IMR-90 (cell line): Measurements from ENCODE around the gene GPR153. TPM values are rescaled to one million over a fixed set of nuclear protein-coding genes. Genes with fewer than 3 reads are reported as not detected.

ENCODE experiments used
- ATAC-seq: fragments of 200-7000 bp; cut with Tn5 transposase; 2 replicates; pipeline ENCODE4 v1.9.1; 2020; ENCODE audit warnings: low read depth, mild to moderate bottlenecking, moderate library complexity
- BruUV-seq: library from RNA; stranded (reverse); fragments of 400-500 nt; replicated peaks from 2 replicates; lab custom pipeline; 2021; lab: Mats Ljungman, UMichigan
- CTCF ChIA-PET: fragments of 300-600 bp; formaldehyde crosslinking; extraction: SDS; loops from one replicate; lab custom pipeline; 2021; ENCODE audit warnings: antibody characterized with exemption; lab: Yijun Ruan, JAX
- POLR2A ChIA-PET: fragments of 300-600 bp; sonication (Branson Sonifier 250); formaldehyde crosslinking; loops from one replicate; lab custom pipeline; 2022; ENCODE audit warnings: antibody characterized with exemption; ENCODE audit not compliant: unreplicated experiment; lab: Charles Lee
- DNase-seq: peaks from one replicate; pipeline ENCODE4 v3.0.0; 2013
- H2AFZ ChIP-seq: replicated peaks from 2 replicates; pipeline ENCODE3; 2013; ENCODE audit warnings: low read length, mild to moderate bottlenecking; ENCODE audit not compliant: poor library complexity
- H2AK5ac ChIP-seq: 2 replicates; pipeline ENCODE4 v1.6.1; 2013; ENCODE audit warnings: low read depth, low read length, inconsistent platforms
- H2AK9ac ChIP-seq: replicated peaks from 2 replicates; pipeline ENCODE3; 2013; ENCODE audit warnings: mild to moderate bottlenecking, low read depth, low read length, moderate library complexity; ENCODE audit not compliant: poor library complexity
- H2BK120ac ChIP-seq: 2 replicates; pipeline ENCODE4 v1.6.1; 2013; ENCODE audit warnings: low read depth, low read length, inconsistent platforms
- H2BK15ac ChIP-seq: 3 replicates; pipeline ENCODE4 v1.6.1; 2013; ENCODE audit warnings: low read depth, low read length, inconsistent platforms
- H2BK20ac ChIP-seq: 2 replicates; pipeline ENCODE4 v1.6.1; 2013; ENCODE audit warnings: low read depth, mild to moderate bottlenecking, inconsistent platforms, low read length, moderate library complexity
- H2BK5ac ChIP-seq: 2 replicates; pipeline ENCODE4 v1.6.1; 2013; ENCODE audit warnings: mild to moderate bottlenecking, low read depth, low read length, inconsistent platforms; ENCODE audit not compliant: poor library complexity, severe bottlenecking
- H3K14ac ChIP-seq: replicated peaks from 2 replicates; pipeline ENCODE4 v1.6.1; 2013; ENCODE audit warnings: low read depth, low read length, inconsistent platforms
- H3K18ac ChIP-seq: 2 replicates; pipeline ENCODE4 v1.6.1; 2013; ENCODE audit warnings: low read depth, low read length, control low read depth
- H3K23ac ChIP-seq: 2 replicates; pipeline ENCODE4 v1.6.1; 2013; ENCODE audit warnings: low read depth, low read length, inconsistent platforms
- H3K27ac ChIP-seq: 2 replicates; pipeline ENCODE4 v1.5.1; 2013; ENCODE audit warnings: mild to moderate bottlenecking, control low read depth, low read length; ENCODE audit not compliant: insufficient read depth
- H3K27me3 ChIP-seq: 2 replicates; pipeline ENCODE4 v1.6.1; 2013; ENCODE audit warnings: low read length; ENCODE audit not compliant: control insufficient read depth, insufficient read depth
- H3K36me3 ChIP-seq: 2 replicates; pipeline ENCODE4 v1.6.1; 2013; ENCODE audit warnings: low read length, mixed read lengths; ENCODE audit not compliant: control insufficient read depth, insufficient read depth
- H3K4ac ChIP-seq: 2 replicates; pipeline ENCODE4 v1.6.1; 2013; ENCODE audit warnings: low read depth, low read length, inconsistent platforms
- H3K4me1 ChIP-seq: 2 replicates; pipeline ENCODE4 v1.6.1; 2013; ENCODE audit warnings: low read length, mixed read lengths; ENCODE audit not compliant: control insufficient read depth, insufficient read depth
- H3K4me2 ChIP-seq: 2 replicates; pipeline ENCODE4 v1.6.1; 2013; ENCODE audit warnings: low read depth, mild to moderate bottlenecking, control low read depth, low read length, moderate library complexity
- H3K4me3 ChIP-seq: 2 replicates; pipeline ENCODE4 v1.5.1; 2013; ENCODE audit warnings: low read depth, mild to moderate bottlenecking, control low read depth, low read length, moderate library complexity; ENCODE audit not compliant: insufficient read depth
- H3K56ac ChIP-seq: 2 replicates; pipeline ENCODE4 v1.6.1; 2013; ENCODE audit warnings: low read length, inconsistent platforms; ENCODE audit not compliant: insufficient read depth; ENCODE audit errors: extremely low read depth
- H3K79me1 ChIP-seq, 2 experiments: 2 replicates each; pipeline ENCODE4 v1.6.1; 2013; ENCODE audit warnings: low read length in 2 of 2, inconsistent platforms in 1 of 2, low read depth in 1 of 2
- H3K9ac ChIP-seq: 2 replicates; pipeline ENCODE4 v1.6.1; 2013; ENCODE audit warnings: low read depth, low read length, control low read depth
- H3K9me1 ChIP-seq: 2 replicates; pipeline ENCODE4 v1.6.1; 2013; ENCODE audit warnings: low read length, inconsistent platforms; ENCODE audit not compliant: insufficient read depth
- H3K9me3 ChIP-seq: 2 replicates; pipeline ENCODE4 v1.6.1; 2013; ENCODE audit warnings: low read length; ENCODE audit not compliant: control insufficient read depth, insufficient read depth
- H4K20me1 ChIP-seq: 2 replicates; pipeline ENCODE4 v1.6.1; 2013; ENCODE audit warnings: low read length, inconsistent platforms; ENCODE audit not compliant: insufficient read depth
- H4K5ac ChIP-seq: 2 replicates; pipeline ENCODE4 v1.6.1; 2013; ENCODE audit warnings: mild to moderate bottlenecking, low read depth, low read length, control low read depth
- H4K8ac ChIP-seq, 2 experiments: 2 replicates each; pipeline ENCODE4 v1.6.1; 2013; ENCODE audit warnings: low read depth in 2 of 2, low read length in 2 of 2, control low read depth in 1 of 2, inconsistent platforms in 1 of 2
- H4K91ac ChIP-seq: 2 replicates; pipeline ENCODE4 v1.6.1; 2013; ENCODE audit warnings: low read depth, low read length, inconsistent platforms; ENCODE audit not compliant: insufficient read depth
- CHD1 ChIP-seq: IDR thresholded peaks from 2 replicates; pipeline ENCODE4 v1.6.1; 2012; ENCODE audit warnings: low read depth, low read length, improper control_type of control experiment
- CTCF ChIP-seq: conservative IDR thresholded peaks from 2 replicates; pipeline ENCODE4 v1.5.1; 2012; ENCODE audit warnings: mild to moderate bottlenecking, low read depth, low read length, improper control_type of control experiment
- ELK1 ChIP-seq: fragments of 150-350 bp; IDR thresholded peaks from 2 replicates; pipeline ENCODE4 v1.6.1; 2016; ENCODE audit warnings: low read depth, mild to moderate bottlenecking, low read length, moderate library complexity, borderline replicate concordance
- FOS ChIP-seq: fragments of 150-350 bp; IDR thresholded peaks from 2 replicates; pipeline ENCODE4 v1.6.1; 2016; ENCODE audit warnings: low read depth, low read length
- MXI1 ChIP-seq: IDR thresholded peaks from 2 replicates; pipeline ENCODE4 v1.6.1; 2012; ENCODE audit warnings: low read depth, mild to moderate bottlenecking, low read length, moderate library complexity, borderline replicate concordance
- USF2 ChIP-seq: fragments of 150-350 bp; IDR thresholded peaks from 2 replicates; pipeline ENCODE4 v1.6.1; 2017; ENCODE audit warnings: mild to moderate bottlenecking, antibody characterized with exemption, low read length, low read depth
- whole genome bisulfite sequencing, 2 experiments: methylation state at CpG; one replicate each; pipeline versions ENCODE4 v1.1.5 to v1.1.7; 2013; ENCODE audit warnings: missing lambda C conversion rate in 2 of 2; ENCODE audit not compliant: insufficient read length in 1 of 2; ENCODE audit errors: extremely low coverage in 2 of 2; 5-methylcytosine and 5-hydroxymethylcytosine counted together
- dilution Hi-C: fragments of 300-500 bp; cut with HindIII; formaldehyde crosslinking; loops from one replicate; pipeline ENCODE4 v1.14.3; 2018; ENCODE audit warnings: low sequenced_read_pairs; ENCODE audit not compliant: unreplicated experiment
- in situ Hi-C: fragments of 300-500 bp; cut with MboI; formaldehyde crosslinking; loops from 3 replicates; pipeline ENCODE4 v1.14.3; 2019; ENCODE audit warnings: low sequenced_read_pairs, inconsistent platforms, mixed read lengths
- intact Hi-C: fragments of 100-400 bp; cut with micrococcal nuclease; formaldehyde crosslinking; loops from 2 replicates; pipeline ENCODE4 v1.10.0; 2022
- polyA plus RNA-seq, 3 experiments: library from polyadenylated mRNA; depleted of rRNA; stranded (reverse); fragments of >200 nt; gene quantifications; 2 replicates each; pipeline ENCODE4 v1.2.3, GENCODE V29; 2012; ENCODE audit warnings: low replicate concordance in 1 of 3
- total RNA-seq: library from RNA; depleted of rRNA; stranded (reverse); fragments of >200 nt; gene quantifications from 2 replicates; pipeline ENCODE4 v1.2.3, GENCODE V29; 2012

GPR153 gene
- total and polyA plus RNA-seq, 2 of the 4 experiments (the other 2 are of a cell fraction) = 1.8 to 5.2 TPM

GRCh38 chr1:6260433-6260934 is 414 bp downstream of the GPR153 start:
- ATAC-seq = peak; percentile 60
- intact Hi-C loops = loop anchor here (1.0 kb wide), 1 partner anchor 83 kb away; no protein-coding TSS in a partner anchor
- no peaks in the 10 kb centered on the region for H3K9me3 ChIP-seq
- H3K23ac ChIP-seq = no peak overlapping the region
- no peak overlapping the region for H3K27ac ChIP-seq
- H3K9ac ChIP-seq = no peak overlapping the region
- peak overlapping the region; percentile 61 for H2AK9ac ChIP-seq
- DNase-seq = no peak
- H3K14ac ChIP-seq = no peak overlapping the region
- no peak overlapping the region; the same call in 1 of the 2 replicates for H3K18ac ChIP-seq
- H4K91ac ChIP-seq = no peak overlapping the region
- H2BK15ac ChIP-seq = no peak overlapping the region
- H2BK20ac ChIP-seq = no peak overlapping the region
- peak overlapping the region; percentile 75 for H3K4me3 ChIP-seq
- H3K4me2 ChIP-seq = peak overlapping the region; percentile 63
- H3K79me1 ChIP-seq = no peaks in the 10 kb centered on the region
- no peak overlapping the region for H2BK120ac ChIP-seq
- H2BK5ac ChIP-seq = no peak overlapping the region
- 0% methylated on average over 30 of the region's 61 CpGs; no CpG with 5 or more reads in 1 of the 2 experiments for WGBS, 2 experiments
- ChIA-PET CTCF (no interaction called here), POLR2A (no interaction called here)
- in situ Hi-C loops = no loop called here
- H3K56ac ChIP-seq = no peak overlapping the region
- H3K9me1 ChIP-seq = no peaks in the 10 kb centered on the region
- H4K8ac ChIP-seq = no peak overlapping the region
- peaks cover 4% of the 10 kb centered on the region for H4K20me1 ChIP-seq
- no peaks in the 10 kb centered on the region for H3K27me3 ChIP-seq
- TF ChIP-seq MXI1 = no peak
- no peak for TF ChIP-seq ELK1
- TF ChIP-seq CHD1 = no peak
- no peak for TF ChIP-seq CTCF
- TF ChIP-seq USF2 = no peak
- no peak for TF ChIP-seq FOS
- H3K4ac ChIP-seq = no peak overlapping the region
- H3K4me1 ChIP-seq = peaks cover 2% of the 10 kb centered on the region; the same call in 1 of the 2 replicates
- no peaks in the 10 kb centered on the region for H3K36me3 ChIP-seq
- no peak overlapping the region for H2AK5ac ChIP-seq
- no peak overlapping the region for H4K5ac ChIP-seq
- BruUV-seq = no TSS peak
- dilution Hi-C loops = no loop called here
- H2AFZ ChIP-seq = peak overlapping the region; percentile 88
